ENCODE data around the gene SEMA5A.

SEMA5A gene

DNA sequence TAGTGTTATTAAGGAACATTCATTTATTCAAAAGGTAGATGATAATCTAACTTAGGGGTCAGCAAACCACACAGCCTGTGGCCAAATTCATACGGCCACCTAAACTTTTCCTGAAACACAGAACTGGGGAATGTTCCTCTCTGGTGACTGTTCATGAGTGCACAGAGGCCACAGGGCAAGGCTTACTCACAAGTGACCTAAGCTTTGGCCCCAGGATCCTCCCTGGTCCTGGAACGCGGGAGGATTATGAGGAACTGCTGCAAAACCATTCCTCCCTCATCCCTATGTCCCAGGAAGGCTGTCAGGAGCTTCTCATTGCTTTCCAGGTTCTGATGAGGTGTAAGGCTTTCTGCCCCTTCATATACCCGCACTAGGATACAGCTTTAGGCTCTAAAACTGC lies 397.6 kb downstream of the SEMA5A start:
- peaks cover 25% of the 10 kb centered on the region for H3K36me3 Mint-ChIP-seq (ENCODE audit: low read depth)
- TF ChIP-seq, protein P1, sequence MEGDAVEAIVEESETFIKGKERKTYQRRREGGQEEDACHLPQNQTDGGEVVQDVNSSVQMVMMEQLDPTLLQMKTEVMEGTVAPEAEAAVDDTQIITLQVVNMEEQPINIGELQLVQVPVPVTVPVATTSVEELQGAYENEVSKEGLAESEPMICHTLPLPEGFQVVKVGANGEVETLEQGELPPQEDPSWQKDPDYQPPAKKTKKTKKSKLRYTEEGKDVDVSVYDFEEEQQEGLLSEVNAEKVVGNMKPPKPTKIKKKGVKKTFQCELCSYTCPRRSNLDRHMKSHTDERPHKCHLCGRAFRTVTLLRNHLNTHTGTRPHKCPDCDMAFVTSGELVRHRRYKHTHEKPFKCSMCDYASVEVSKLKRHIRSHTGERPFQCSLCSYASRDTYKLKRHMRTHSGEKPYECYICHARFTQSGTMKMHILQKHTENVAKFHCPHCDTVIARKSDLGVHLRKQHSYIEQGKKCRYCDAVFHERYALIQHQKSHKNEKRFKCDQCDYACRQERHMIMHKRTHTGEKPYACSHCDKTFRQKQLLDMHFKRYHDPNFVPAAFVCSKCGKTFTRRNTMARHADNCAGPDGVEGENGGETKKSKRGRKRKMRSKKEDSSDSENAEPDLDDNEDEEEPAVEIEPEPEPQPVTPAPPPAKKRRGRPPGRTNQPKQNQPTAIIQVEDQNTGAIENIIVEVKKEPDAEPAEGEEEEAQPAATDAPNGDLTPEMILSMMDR (IDR thresholded peaks at IDR 0.05): no peak
- DNase-seq: no peak
- peaks cover 6% of the 10 kb centered on the region for H3K27me3 Mint-ChIP-seq (ENCODE audit: low read depth, poor library complexity)
- no peak overlapping the region for H3K4me3 Mint-ChIP-seq
- peaks cover 16% of the 10 kb centered on the region for H3K9me3 Mint-ChIP-seq
- no peak overlapping the region for H3K27ac Mint-ChIP-seq
- H3K4me1 Mint-ChIP-seq: peaks cover 35% of the 10 kb centered on the region

DNA sequence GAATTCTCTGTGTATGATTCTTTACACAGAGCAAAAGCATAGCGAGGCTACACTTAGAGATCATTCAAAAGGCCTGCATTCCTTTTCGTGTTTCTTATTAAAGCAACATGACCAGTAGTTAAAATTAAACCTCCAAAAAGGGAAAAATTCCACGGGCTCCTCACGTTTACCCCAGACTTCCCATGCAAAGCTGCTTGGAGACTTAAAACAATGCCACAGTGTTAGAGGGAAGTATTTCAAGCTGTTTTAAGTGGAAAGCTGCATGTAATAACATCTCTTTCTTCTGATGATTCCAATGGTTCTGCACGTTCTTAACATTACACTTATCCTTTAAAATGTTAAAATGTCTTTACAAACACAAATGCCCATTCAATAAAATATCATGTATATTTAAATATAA lies 405.2 kb downstream of the SEMA5A start:
- TF ChIP-seq, protein P1 (IDR thresholded peaks at IDR 0.05): no peak
- no peak overlapping the region for H3K27ac Mint-ChIP-seq
- H3K27me3 Mint-ChIP-seq (ENCODE audit: low read depth, poor library complexity): no peaks in the 10 kb centered on the region
- no peak for DNase-seq
- peaks cover 10% of the 10 kb centered on the region for H3K9me3 Mint-ChIP-seq
- H3K4me1 Mint-ChIP-seq: no peaks in the 10 kb centered on the region
- H3K4me3 Mint-ChIP-seq: no peak overlapping the region
- peaks cover 25% of the 10 kb centered on the region for H3K36me3 Mint-ChIP-seq (ENCODE audit: low read depth)

DNA sequence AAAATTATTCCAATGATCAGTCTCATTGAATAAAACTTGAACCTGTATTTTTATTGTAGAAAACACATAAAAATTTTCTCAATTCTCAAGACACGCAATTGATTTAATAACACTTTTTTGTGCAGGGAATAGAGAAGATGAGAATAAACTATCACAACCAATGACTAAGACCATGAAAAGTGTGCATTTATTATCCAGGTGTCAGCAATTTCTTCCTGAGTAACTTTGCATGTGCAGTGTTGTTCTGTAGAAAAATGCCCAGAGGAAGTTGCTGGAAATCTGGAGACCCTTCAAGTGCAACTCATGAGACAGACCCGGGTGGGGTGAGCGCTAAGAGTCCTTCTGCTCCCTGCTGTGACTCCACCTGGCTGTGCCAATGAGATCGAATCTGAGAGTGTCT lies 405.7 kb downstream of the SEMA5A start:
- TF ChIP-seq, protein P1 (IDR thresholded peaks at IDR 0.05): no peak
- H3K27ac Mint-ChIP-seq: no peak overlapping the region
- H3K4me3 Mint-ChIP-seq: no peak overlapping the region
- no peak for DNase-seq
- peaks cover 26% of the 10 kb centered on the region for H3K36me3 Mint-ChIP-seq (ENCODE audit: low read depth)
- H3K4me1 Mint-ChIP-seq: no peaks in the 10 kb centered on the region
- H3K27me3 Mint-ChIP-seq (ENCODE audit: low read depth, poor library complexity): no peaks in the 10 kb centered on the region
- H3K9me3 Mint-ChIP-seq: peaks cover 8% of the 10 kb centered on the region

DNA sequence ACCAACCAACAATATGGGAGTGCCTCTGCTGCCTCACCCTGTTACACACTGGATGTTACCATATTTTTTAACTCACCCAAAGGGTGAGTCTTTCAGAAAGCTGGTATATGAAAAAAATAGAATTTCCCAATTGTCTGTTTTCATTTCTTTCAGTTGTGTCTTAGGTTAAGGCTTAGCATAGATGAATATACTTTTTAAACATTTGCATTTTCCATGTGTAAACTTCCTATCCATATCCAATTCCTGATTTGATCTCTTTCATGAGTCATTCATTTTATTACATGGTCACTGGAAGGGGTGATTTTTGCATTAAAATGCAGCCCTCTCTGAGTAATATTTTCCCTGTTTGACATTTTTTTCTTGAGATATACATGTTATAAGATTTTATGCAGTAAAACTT lies 406.5 kb downstream of the SEMA5A start:
- Mint-ChIP-seq H3K27ac (no peak overlapping the region), H3K4me3 (no peak overlapping the region), H3K36me3 (ENCODE audit: low read depth) (peaks cover 23% of the 10 kb centered on the region), H3K9me3 (peaks cover under 1% of the 10 kb centered on the region), H3K27me3 (ENCODE audit: low read depth, poor library complexity) (no peaks in the 10 kb centered on the region), H3K4me1 (no peaks in the 10 kb centered on the region)
- TF ChIP-seq, protein P1 (IDR thresholded peaks at IDR 0.05): no peak
- no peak for DNase-seq

DNA sequence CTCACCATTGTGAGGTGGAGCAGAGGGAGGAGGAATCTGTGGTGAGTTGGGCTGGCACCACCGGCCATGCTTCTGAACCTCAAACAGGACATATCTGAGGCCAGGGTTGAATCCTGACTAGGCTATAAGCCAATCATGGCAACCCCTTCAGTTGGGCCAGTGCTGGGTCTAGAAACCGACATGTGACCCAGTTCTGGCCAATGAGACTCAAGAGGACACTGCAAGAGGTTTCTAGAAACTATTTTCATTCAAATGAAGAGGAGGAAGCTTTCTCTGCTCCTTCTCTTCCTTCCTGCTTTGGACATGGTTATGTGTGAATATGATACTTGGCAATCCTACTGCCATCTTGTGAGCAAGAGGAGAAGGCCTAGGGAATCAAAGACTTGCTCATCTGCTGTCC lies 417.7 kb downstream of the SEMA5A start:
- Mint-ChIP-seq H3K36me3 (ENCODE audit: low read depth) (peaks cover 13% of the 10 kb centered on the region), H3K4me3 (no peak overlapping the region), H3K27me3 (ENCODE audit: low read depth, poor library complexity) (peaks cover 7% of the 10 kb centered on the region), H3K27ac (no peak overlapping the region), H3K4me1 (no peaks in the 10 kb centered on the region), H3K9me3 (no peaks in the 10 kb centered on the region)
- TF ChIP-seq, protein P1 (IDR thresholded peaks at IDR 0.05): no peak
- no peak for DNase-seq

DNA sequence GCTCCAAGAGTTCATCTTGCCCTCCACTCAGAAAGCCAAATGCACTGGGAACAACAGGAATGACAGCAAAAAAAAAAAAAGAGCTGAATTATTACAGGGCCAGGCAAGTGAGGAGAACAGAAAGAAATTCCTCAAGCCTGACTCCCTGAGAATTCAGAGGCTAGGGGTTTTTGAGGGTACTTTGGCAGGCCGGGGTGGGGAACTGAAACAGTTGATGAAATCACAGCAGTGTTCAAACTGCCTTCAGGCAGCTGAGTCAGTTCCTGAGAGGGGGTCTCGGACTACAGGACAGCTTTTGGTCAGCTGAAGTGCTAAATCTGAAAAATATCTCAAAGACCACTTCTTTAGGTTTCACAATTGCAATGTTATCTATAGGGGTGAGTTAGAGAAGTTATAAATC lies 419.4 kb downstream of the SEMA5A start:
- TF ChIP-seq, protein P1 (IDR thresholded peaks at IDR 0.05): no peak
- Mint-ChIP-seq H3K36me3 (ENCODE audit: low read depth) (peaks cover 21% of the 10 kb centered on the region), H3K4me3 (no peak overlapping the region), H3K4me1 (no peaks in the 10 kb centered on the region), H3K27ac (peak overlapping the region; percentile 39), H3K9me3 (no peaks in the 10 kb centered on the region), H3K27me3 (ENCODE audit: low read depth, poor library complexity) (peaks cover 7% of the 10 kb centered on the region)
- no peak for DNase-seq

Measured in nephron progenitor cell (in vitro differentiated cells).